SK-N-MC (cell line): Measurements from ENCODE around the gene ERGIC1.

Source experiments
- DNase-seq: peaks from one replicate; pipeline ENCODE4 v3.0.0-alpha.2; 2011; ENCODE audit warnings: low read depth, low spot score
- H3K27ac ChIP-seq: fragments of 200-600 bp; sonication (generic); 2 replicates; pipeline ENCODE4 v1.5.1; 2016; ENCODE audit warnings: mixed run types
- H3K36me3 ChIP-seq: fragments of 200-600 bp; sonication (generic); 2 replicates; pipeline ENCODE4 v1.6.1; 2017; ENCODE audit warnings: antibody characterized with exemption, low read length, mixed read lengths; ENCODE audit not compliant: insufficient read depth
- H3K4me3 ChIP-seq: fragments of 200-600 bp; sonication (generic); 2 replicates; pipeline ENCODE4 v1.5.1; 2016
- H3K9ac ChIP-seq: fragments of 200-600 bp; sonication (generic); 2 replicates; pipeline ENCODE4 v1.8.0; 2017; ENCODE audit warnings: mixed run types, mixed read lengths; ENCODE audit not compliant: insufficient read length
- H3K9me3 ChIP-seq: fragments of 200-600 bp; sonication (generic); 2 replicates; pipeline ENCODE4 v1.6.1; 2017; ENCODE audit warnings: low read depth, mild to moderate bottlenecking, antibody characterized with exemption, low read length, moderate library complexity, mixed read lengths
- EZH2 ChIP-seq: fragments of 200-600 bp; sonication (generic); IDR thresholded peaks from one replicate; pipeline ENCODE4 v1.6.1; 2017; ENCODE audit warnings: antibody characterized with exemption
- FOXP2 ChIP-seq: optimal IDR thresholded peaks from 2 replicates; pipeline ENCODE3; 2011; ENCODE audit warnings: mild to moderate bottlenecking, moderate library complexity; ENCODE audit not compliant: insufficient read depth; ENCODE audit errors: extremely low read length, control extremely low read depth
- POLR2AphosphoS5 ChIP-seq: IDR thresholded peaks from 2 replicates; pipeline ENCODE4 v1.6.1; 2012; ENCODE audit warnings: mild to moderate bottlenecking, low read depth, low read length, borderline replicate concordance

The ERGIC1 gene

DNA sequence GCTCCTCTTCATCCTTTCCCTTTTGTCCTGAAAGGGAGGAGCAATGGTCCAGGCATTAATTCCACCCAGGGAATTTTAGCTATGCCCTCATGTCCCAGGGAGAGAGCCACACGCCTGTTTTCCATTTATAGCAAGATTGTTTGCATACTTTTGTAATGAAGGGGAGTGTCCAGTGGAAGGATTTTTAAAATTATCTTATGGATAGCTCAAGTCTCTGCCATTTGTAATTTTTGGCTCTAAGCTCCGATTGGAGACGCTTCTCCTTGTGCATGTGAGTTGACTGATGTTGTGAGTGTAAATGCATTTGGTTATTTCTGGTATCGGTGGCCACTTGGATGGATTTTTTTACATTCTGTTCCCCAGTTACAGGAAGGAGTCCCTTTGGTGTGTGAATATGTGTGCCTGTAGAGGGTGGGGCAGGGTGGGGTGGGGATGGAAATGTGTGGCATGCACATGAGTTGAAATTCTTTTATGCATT is 118.0 kb downstream of the ERGIC1 start:
- Histone ChIP-seq H3K27ac (no peak overlapping the region), H3K9me3 (no peaks in the 10 kb centered on the region), H3K9ac (no peak overlapping the region), H3K36me3 (no peaks in the 10 kb centered on the region), H3K4me3 (no peak overlapping the region)
- TF ChIP-seq EZH2 = no peak
- no peak for TF ChIP-seq POLR2AphosphoS5
- TF ChIP-seq FOXP2 = no peak
- DNase-seq = no peak

DNA sequence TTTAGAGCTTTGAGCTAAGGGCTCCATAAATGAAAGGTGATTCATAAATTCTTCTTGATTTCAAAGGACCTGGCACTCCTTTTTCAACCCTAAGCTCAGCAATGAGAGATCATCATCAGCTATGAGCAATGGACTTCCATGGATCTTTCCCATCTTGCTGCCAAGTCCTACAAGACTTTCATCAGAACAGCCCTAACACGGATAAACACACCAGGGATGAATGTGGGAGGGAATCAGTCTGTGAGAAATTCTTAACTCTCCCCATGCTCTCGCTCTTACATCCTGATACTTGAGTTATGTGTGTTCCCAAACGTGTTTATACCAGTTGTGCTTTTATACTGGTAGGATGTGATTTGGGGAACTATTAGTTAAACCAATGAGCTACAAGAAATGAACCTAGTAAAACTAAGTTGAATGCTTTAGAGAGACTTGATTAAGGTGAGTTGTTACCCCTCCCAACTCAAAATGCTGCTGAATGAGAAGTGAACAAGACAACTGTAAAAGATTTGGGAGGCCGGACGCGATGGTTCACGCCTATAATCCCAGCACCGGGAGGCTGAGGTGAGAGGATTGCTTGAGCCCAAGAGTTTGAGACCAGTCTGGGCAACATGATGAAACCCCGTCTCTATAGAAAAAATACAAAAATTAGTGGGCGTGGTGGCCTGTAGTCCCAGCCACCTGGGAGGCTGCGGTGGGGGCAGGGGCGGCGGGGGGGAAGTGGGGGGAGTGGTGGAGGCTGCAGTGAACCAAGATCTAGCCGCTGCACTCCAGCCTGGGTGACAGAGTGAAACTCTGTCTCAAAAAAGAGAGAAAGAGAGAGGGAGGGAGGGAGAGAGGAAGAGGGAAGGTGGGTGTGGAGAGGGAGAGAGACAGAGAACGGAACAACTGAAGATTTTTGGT is 120.0 kb downstream of the ERGIC1 start:
- TF ChIP-seq POLR2AphosphoS5 (no peak), EZH2 (no peak), FOXP2 (no peak)

DNA sequence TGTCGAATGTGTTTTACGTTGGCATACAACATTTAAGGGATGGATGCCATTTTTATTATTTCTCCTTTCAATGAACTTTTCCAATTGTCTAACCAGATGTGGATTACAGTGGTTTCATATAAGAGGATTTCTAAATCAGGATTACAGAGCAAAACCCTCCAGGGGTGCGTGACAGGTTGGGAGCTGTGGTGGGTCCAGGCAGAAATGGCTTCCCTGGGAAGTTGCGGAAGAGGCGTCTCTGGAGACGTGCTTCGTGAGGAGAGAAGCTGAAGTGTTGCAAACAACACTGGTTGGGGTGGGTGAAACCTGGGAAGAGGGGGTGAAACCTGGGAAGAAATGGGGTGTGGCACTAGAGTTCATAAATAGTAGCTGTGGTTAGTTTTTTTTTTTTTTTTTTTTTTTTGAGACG is 120.7 kb downstream of the ERGIC1 start:
- Histone ChIP-seq H3K9ac (no peak overlapping the region), H3K9me3 (no peaks in the 10 kb centered on the region), H3K4me3 (no peak overlapping the region), H3K36me3 (no peaks in the 10 kb centered on the region), H3K27ac (no peak overlapping the region)
- no peak for DNase-seq
- no peak for TF ChIP-seq FOXP2

More for the DNA sequence above, 120.0 kb downstream of the ERGIC1 start:
- DNase-seq = no peak
- H3K4me3 ChIP-seq = no peak overlapping the region
- H3K9ac ChIP-seq = no peak overlapping the region
- no peak overlapping the region for H3K27ac ChIP-seq
- H3K9me3 ChIP-seq = no peaks in the 10 kb centered on the region
- H3K36me3 ChIP-seq = no peaks in the 10 kb centered on the region

DNA sequence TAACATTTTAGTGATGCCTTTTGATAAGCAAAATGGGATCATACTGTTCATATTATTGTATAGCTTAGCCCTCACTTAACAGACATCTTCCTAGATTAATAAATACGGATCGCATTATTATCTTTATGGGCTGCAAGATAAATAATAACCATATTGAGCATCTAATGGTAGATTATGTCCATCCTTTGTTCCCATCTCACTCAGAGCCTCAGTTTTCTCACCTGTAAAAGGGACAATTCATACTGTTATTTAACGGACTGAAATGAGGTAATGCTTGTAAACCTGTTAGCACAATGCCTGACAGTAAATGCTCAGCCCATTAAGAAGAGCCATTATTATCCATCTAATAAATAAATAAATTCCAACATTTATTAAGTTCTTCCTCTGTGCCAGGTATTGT is 122.2 kb downstream of the ERGIC1 start:
- no peak for TF ChIP-seq POLR2AphosphoS5
- TF ChIP-seq FOXP2 = no peak
- TF ChIP-seq EZH2 = no peak
- no peak for DNase-seq
- Histone ChIP-seq H3K36me3 (peaks cover 1% of the 10 kb centered on the region; the same call in 1 of the 2 replicates), H3K9ac (no peak overlapping the region), H3K27ac (no peak overlapping the region), H3K4me3 (no peak overlapping the region), H3K9me3 (no peaks in the 10 kb centered on the region)

DNA sequence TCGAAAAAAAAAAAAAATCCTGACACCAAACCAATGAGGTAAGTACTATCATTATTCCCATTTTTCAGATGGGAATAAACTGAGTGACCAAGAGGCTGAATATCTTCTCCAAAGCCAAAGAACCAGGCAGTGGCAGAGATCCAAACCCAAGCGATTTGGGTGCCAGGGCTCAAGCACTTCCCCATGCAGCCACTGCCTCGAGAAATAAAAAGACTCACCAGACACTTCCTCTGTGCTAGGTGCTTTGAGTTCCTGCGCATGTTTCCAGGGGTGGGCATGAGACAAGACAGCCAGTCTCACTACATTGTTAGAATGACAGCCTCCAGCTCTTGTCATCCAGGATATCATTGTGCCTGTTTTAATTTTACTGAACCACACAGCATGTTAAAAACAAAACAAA is 122.9 kb downstream of the ERGIC1 start:
- no peak overlapping the region for H3K4me3 ChIP-seq
- H3K9ac ChIP-seq = no peak overlapping the region
- DNase-seq = no peak
- H3K36me3 ChIP-seq = peaks cover 8% of the 10 kb centered on the region; the same call in 1 of the 2 replicates
- no peaks in the 10 kb centered on the region for H3K9me3 ChIP-seq
- H3K27ac ChIP-seq = no peak overlapping the region
- TF ChIP-seq POLR2AphosphoS5 = no peak
- no peak for TF ChIP-seq FOXP2
- TF ChIP-seq EZH2 = no peak

DNA sequence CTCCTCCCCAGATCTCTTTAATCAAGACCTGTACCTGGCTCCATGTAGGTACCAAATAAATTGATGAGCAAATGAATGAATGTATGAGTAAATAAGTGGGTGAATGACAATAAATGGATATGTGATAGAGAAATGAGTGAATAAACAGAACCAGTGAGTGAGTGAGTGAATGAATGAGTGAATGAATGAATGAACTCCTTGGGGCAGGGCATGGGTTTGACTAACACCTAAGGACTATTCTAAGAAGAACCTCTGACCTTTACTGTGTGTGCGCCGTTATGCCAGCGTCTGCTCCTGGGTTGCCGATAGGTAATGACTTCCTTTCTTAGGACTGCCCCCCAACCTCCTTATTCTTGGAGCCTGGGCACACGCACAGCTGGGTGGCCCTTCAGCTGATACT is 123.4 kb downstream of the ERGIC1 start:
- no peaks in the 10 kb centered on the region for H3K9me3 ChIP-seq
- no peak overlapping the region for H3K27ac ChIP-seq
- H3K36me3 ChIP-seq = peaks cover 9% of the 10 kb centered on the region; the same call in 1 of the 2 replicates
- H3K9ac ChIP-seq = no peak overlapping the region
- DNase-seq = no peak
- H3K4me3 ChIP-seq = no peak overlapping the region
- TF ChIP-seq FOXP2 (no peak), EZH2 (no peak), POLR2AphosphoS5 (no peak)

DNA sequence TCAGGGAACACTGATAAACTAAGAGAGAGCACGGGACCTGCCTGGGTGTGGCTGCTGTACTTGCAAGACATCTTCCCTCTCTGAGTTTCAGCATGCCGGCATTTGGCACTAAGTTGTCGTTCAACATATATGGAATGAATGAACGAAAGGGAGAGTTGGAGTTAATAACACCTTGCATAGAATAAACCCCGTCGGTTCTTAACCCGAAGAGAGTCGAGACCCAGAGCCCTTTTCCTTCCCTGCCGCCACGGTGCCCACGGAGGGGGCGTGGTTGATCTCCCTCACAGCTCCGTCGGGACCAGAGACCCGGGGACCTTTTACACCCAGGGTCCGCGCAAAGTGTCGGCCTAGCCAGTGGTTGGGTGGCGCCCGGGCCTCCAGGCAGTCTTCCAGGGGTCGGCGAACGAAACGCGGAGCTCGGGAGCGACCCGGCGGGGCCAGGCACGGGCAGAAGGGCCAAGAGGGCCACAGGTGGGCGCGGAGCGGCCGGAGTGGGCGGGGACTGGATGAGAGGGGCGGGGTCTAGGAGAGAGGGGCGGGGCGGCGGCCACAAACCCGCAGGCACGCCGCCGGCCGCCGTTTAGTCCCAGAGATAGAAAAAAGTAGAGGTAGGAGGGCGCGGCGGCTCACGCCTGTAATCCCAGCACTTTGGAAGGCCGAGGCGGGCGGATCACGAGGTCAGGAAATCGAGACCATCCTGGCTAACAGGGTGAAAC is 124.4 kb downstream of the ERGIC1 start:
- H3K9me3 ChIP-seq = no peaks in the 10 kb centered on the region
- DNase-seq = no peak

DNA sequence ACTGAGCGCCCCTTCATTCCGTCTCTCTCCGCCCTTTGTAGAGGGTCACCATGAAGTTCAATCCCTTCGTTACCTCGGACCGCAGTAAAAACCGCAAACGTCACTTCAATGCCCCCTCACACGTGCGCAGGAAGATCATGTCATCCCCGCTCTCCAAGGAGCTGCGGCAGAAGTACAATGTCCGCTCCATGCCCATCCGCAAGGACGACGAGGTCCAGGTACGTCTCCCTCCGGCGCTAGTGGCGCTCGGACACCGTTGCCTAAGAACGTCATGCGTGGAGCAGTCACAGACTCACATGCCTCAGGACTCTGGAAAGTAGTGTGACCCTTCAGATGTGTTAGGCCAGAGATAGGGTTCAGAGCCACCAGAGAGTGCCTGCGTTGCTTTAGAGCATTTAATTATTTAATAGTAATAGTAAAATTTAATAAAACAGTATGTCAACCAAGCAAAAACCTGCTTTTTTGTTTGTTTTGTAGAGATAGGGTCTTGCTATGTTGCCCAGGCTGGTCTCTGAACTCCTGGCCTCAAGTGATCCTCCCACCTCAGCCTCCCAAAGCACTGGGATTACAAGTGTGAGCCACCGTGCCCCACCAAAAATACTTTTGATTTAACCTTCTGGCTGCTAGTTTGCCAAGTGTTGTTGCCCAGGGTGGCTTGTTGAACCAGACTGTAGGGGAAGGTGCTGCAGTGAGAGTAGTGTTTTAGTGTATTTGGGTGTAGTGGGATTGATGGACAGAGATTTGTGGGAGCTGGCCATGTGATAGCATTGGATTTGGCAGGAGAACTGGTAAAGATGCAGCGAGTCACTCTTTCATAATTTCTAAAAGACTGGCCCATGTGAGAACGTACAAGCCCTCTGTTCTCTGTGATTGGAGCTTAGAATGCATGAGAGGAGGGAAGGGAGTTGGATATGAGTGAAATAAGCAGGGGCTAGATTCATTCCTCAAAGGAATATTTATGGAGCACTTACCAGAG is 126.1 kb downstream of the ERGIC1 start:
- Histone ChIP-seq H3K27ac (no peak overlapping the region), H3K4me3 (peak overlapping the region; percentile 93), H3K36me3 (peaks cover 9% of the 10 kb centered on the region; the same call in 1 of the 2 replicates), H3K9ac (peak overlapping the region; percentile 93), H3K9me3 (no peaks in the 10 kb centered on the region)
- TF ChIP-seq FOXP2 (no peak), EZH2 (no peak), POLR2AphosphoS5 (no peak)
- no peak for DNase-seq

More for the DNA sequence above, 124.4 kb downstream of the ERGIC1 start:
- Histone ChIP-seq H3K4me3 (no peak overlapping the region), H3K27ac (no peak overlapping the region), H3K36me3 (peaks cover 9% of the 10 kb centered on the region; the same call in 1 of the 2 replicates), H3K9ac (no peak overlapping the region)
- no peak for TF ChIP-seq POLR2AphosphoS5
- no peak for TF ChIP-seq EZH2
- TF ChIP-seq FOXP2 = no peak
